ENCODE measurements around the gene OR6B1.

Gene OR6B1

DNA sequence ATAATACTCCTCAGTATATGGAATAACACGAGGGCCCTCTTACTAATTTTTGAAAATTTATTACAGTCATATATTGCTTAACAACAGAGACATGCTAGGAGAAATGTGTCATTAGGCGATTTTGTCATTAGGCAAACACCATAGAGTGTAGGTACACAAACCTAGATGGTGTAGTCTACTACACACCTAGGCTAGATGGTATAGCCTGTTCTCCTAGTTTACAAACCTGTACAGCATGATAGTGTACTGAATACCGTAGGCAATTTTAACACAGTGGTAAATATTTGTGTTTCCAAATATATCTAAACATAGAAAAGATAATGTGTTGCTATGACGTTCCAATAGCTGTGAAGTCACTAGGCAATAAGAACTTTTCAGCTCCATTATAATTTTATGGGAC lies 32.7 kb upstream of the OR6B1 start:
- TF ChIP-seq, protein P1, sequence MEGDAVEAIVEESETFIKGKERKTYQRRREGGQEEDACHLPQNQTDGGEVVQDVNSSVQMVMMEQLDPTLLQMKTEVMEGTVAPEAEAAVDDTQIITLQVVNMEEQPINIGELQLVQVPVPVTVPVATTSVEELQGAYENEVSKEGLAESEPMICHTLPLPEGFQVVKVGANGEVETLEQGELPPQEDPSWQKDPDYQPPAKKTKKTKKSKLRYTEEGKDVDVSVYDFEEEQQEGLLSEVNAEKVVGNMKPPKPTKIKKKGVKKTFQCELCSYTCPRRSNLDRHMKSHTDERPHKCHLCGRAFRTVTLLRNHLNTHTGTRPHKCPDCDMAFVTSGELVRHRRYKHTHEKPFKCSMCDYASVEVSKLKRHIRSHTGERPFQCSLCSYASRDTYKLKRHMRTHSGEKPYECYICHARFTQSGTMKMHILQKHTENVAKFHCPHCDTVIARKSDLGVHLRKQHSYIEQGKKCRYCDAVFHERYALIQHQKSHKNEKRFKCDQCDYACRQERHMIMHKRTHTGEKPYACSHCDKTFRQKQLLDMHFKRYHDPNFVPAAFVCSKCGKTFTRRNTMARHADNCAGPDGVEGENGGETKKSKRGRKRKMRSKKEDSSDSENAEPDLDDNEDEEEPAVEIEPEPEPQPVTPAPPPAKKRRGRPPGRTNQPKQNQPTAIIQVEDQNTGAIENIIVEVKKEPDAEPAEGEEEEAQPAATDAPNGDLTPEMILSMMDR (IDR thresholded peaks at IDR 0.05) = no peak

GRCh38 chr7:143973870-143974416 lies 26.2 kb upstream of the OR6B1 start:
- TF ChIP-seq, protein P1 (IDR thresholded peaks at IDR 0.05) = no peak

DNA sequence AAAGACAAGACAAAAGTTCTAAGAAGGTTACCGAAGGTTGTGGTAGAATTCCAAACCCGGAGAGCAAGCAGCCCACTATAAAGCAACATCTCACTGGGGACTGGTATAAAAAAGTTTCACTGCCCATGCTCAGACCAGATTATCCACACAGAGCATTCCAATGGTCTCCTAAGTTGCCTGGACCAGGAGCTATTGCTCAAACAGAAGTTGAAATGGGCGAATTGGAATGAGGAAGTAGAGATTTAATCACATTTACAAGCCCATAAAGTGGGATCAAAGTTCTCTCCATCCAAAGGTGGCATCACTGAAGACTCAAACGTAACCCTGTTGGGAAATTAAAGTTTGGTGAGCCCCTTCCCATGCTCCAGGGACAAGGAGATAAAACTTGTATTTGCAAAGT lies 25.7 kb upstream of the OR6B1 start:
- TF ChIP-seq, protein P1 (IDR thresholded peaks at IDR 0.05) = no peak

DNA sequence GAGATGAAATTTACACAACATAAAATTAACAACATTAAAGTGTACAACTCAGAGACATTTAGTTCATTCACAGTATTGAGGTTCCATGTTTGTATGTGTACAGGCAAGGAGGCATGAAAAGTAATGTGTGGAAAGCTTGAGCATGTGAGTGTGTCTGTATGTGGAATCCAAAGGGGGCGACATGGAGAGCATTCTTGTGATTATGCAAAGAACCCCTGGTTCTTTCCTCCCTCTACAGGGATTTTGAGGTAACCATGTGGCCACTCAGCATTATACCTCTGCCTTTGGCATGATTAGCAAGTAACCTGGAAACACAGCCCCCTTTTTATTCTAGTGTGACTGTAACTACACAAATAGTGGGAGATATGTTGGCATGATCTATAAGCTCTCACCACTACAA lies 24.5 kb upstream of the OR6B1 start:
- TF ChIP-seq, protein P1 (IDR thresholded peaks at IDR 0.05) = no peak

- TF ChIP-seq, protein P1 (IDR thresholded peaks at IDR 0.05) = no peak
Observed at GRCh38 chr7:143978585-143978984, 21.5 kb upstream of the OR6B1 start.

DNA sequence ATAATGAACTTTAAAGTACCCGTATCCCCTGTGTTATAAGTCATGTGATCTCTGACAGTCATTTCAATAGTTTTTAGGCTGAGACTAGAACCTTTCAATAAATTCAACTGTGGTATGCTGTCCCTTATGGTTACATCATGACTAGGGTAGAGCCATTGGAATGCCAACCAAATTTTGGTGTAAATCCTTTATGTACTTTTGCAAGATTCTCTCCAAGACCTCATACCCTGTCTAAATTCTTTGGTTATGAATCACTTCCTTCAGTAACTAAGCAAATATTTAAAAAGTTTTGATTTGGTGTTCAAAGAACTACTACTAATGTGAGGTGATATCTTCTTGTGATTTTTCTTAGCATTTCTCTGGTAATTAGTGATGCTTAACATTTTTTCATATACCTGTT lies 20.8 kb upstream of the OR6B1 start:
- TF ChIP-seq, protein P1 (IDR thresholded peaks at IDR 0.05) = no peak

- TF ChIP-seq, protein P1 (IDR thresholded peaks at IDR 0.05) = no peak
Observed at GRCh38 chr7:143979998-143980397, 20.1 kb upstream of the OR6B1 start.
